Measurements from ENCODE around the gene SH3BGRL. TPM values are rescaled to one million over a fixed set of nuclear protein-coding genes. Genes with fewer than 3 reads are reported as not detected.

Gene SH3BGRL
- polyA plus RNA-seq, 3 donors = 203 to 374 (median 318) TPM

- H3K4me3 ChIP-seq (replicated peaks in 1 of 3; ENCODE audit: low read depth in 2 of 3, low read length in 3 of 3) = no peak overlapping the region
- H3K4me1 Mint-ChIP-seq = peaks cover 34% of the 10 kb centered on the region
- peaks cover 84% of the 10 kb centered on the region for H4K20me1 ChIP-seq (ENCODE audit: insufficient read depth, low read length)
- H3K4me1 ChIP-seq (ENCODE audit: control insufficient read depth in 1 of 2, insufficient read depth in 2 of 2, low read length in 2 of 2) = peaks cover 13 to 17% of the 10 kb centered on the region in 2 donors
- H3K9me3 ChIP-seq (replicated peaks in 1 of 2; ENCODE audit: control insufficient read depth in 1 of 2, insufficient read depth in 1 of 2, low read length in 2 of 2) = no peaks in the 10 kb centered on the region
- peaks cover 0 to 2% (median 0%) of the 10 kb centered on the region in 7 donors for H3K9me3 Mint-ChIP-seq
- no peak overlapping the region for H3K27ac ChIP-seq (ENCODE audit: low read depth in 1 of 2, low read length in 2 of 2)
- intact Hi-C loops (cut with micrococcal nuclease) = no loop called here
- no peaks in the 10 kb centered on the region for H3K27me3 ChIP-seq (ENCODE audit: control insufficient read depth in 2 of 2, insufficient read depth in 2 of 2, low read length in 2 of 2)
- H3K4me3 Mint-ChIP-seq = no peak overlapping the region
- H3K27me3 Mint-ChIP-seq (ENCODE audit: low read depth in 3 of 3) = no peaks in the 10 kb centered on the region
- H3K36me3 Mint-ChIP-seq = peaks cover 0 to 3% of the 10 kb centered on the region in 2 donors
- no peak for DNase-seq
- H3K9ac ChIP-seq (ENCODE audit: insufficient read depth, low read length, poor library complexity, severe bottlenecking) = no peak overlapping the region
- no peak overlapping the region for H2AFZ ChIP-seq (ENCODE audit: insufficient read depth, low read depth, low read length, poor library complexity, severe bottlenecking)
- no CpG with 5 or more reads among the region's 2 CpGs for WGBS (ENCODE audit: insufficient coverage)
- no peak overlapping the region for H3K27ac Mint-ChIP-seq
- no peaks in the 10 kb centered on the region for H3K36me3 ChIP-seq (replicated peaks in 1 of 2; ENCODE audit: control insufficient read depth in 1 of 2, insufficient read depth in 2 of 2, low read length in 2 of 2)
- H3K79me2 ChIP-seq (ENCODE audit: insufficient read depth, low read length) = peaks cover 60% of the 10 kb centered on the region
- TF ChIP-seq, protein P1, sequence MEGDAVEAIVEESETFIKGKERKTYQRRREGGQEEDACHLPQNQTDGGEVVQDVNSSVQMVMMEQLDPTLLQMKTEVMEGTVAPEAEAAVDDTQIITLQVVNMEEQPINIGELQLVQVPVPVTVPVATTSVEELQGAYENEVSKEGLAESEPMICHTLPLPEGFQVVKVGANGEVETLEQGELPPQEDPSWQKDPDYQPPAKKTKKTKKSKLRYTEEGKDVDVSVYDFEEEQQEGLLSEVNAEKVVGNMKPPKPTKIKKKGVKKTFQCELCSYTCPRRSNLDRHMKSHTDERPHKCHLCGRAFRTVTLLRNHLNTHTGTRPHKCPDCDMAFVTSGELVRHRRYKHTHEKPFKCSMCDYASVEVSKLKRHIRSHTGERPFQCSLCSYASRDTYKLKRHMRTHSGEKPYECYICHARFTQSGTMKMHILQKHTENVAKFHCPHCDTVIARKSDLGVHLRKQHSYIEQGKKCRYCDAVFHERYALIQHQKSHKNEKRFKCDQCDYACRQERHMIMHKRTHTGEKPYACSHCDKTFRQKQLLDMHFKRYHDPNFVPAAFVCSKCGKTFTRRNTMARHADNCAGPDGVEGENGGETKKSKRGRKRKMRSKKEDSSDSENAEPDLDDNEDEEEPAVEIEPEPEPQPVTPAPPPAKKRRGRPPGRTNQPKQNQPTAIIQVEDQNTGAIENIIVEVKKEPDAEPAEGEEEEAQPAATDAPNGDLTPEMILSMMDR (IDR thresholded peaks at IDR 0.05) = no peak
- no peak overlapping the region for H3K4me2 ChIP-seq (replicated peaks; ENCODE audit: extremely low read depth, low read length, poor library complexity, severe bottlenecking)
Measured at GRCh38 chrX:81261576-81261975, 59.7 kb downstream of the SH3BGRL start.

DNA sequence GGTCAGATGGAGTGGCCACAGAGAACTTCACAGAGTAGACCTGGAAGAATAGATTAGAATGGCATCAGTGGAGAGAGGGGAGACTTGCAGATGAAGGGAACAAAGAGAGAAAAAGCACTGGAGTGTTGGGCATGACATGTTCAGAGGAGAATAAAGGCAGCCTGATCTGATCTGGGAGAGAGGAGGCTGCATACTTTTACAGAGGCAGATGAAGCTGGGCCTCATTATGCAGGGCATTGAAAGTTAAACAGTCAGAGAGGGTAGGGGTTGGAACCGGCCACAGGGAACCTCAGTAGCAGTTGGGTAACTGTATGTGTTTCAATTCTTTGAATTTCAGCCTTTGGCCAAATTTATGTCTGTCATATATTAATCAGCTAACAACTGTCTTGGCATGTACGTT lies 61.2 kb downstream of the SH3BGRL start:
- Histone ChIP-seq H3K79me2 (ENCODE audit: insufficient read depth, low read length) (peaks cover 63% of the 10 kb centered on the region), H3K27me3 (ENCODE audit: control insufficient read depth in 2 of 2, insufficient read depth in 2 of 2, low read length in 2 of 2) (no peaks in the 10 kb centered on the region), H3K4me3 (replicated peaks in 1 of 3; ENCODE audit: low read depth in 2 of 3, low read length in 3 of 3) (no peak overlapping the region), H2AFZ (ENCODE audit: insufficient read depth, low read depth, low read length, poor library complexity, severe bottlenecking) (no peak overlapping the region), H3K9ac (ENCODE audit: insufficient read depth, low read length, poor library complexity, severe bottlenecking) (no peak overlapping the region), H4K20me1 (ENCODE audit: insufficient read depth, low read length) (peaks cover 77% of the 10 kb centered on the region), H3K4me2 (replicated peaks; ENCODE audit: extremely low read depth, low read length, poor library complexity, severe bottlenecking) (no peak overlapping the region), H3K4me1 (ENCODE audit: control insufficient read depth in 1 of 2, insufficient read depth in 2 of 2, low read length in 2 of 2) (peaks cover 12 to 13% of the 10 kb centered on the region in 2 donors), H3K36me3 (replicated peaks in 1 of 2; ENCODE audit: control insufficient read depth in 1 of 2, insufficient read depth in 2 of 2, low read length in 2 of 2) (no peaks in the 10 kb centered on the region), H3K9me3 (replicated peaks in 1 of 2; ENCODE audit: control insufficient read depth in 1 of 2, insufficient read depth in 1 of 2, low read length in 2 of 2) (no peaks in the 10 kb centered on the region), H3K27ac (ENCODE audit: low read depth in 1 of 2, low read length in 2 of 2) (no peak overlapping the region)
- TF ChIP-seq, protein P1 (IDR thresholded peaks at IDR 0.05) = no peak
- H3K9me3 Mint-ChIP-seq = peaks cover 0 to 2% (median 0%) of the 10 kb centered on the region in 7 donors
- H3K4me1 Mint-ChIP-seq = peaks cover 42% of the 10 kb centered on the region
- DNase-seq = no peak
- H3K36me3 Mint-ChIP-seq = peaks cover 0 to 3% of the 10 kb centered on the region in 2 donors
- H3K4me3 Mint-ChIP-seq = peak overlapping the region in 1 of 2 donors; percentile 0
- H3K27me3 Mint-ChIP-seq (ENCODE audit: low read depth in 3 of 3) = no peaks in the 10 kb centered on the region
- no CpG with 5 or more reads among the region's 2 CpGs for WGBS (ENCODE audit: insufficient coverage)
- peak overlapping the region in 1 of 7 donors; percentile 75 for H3K27ac Mint-ChIP-seq
- intact Hi-C loops (cut with micrococcal nuclease) = no loop called here
